PFSK-1 (cell line): ENCODE results near the gene LAMC1.

Experiments
- FOXP2 ChIP-seq: optimal IDR thresholded peaks from 2 replicates; pipeline ENCODE3; 2011; ENCODE audit warnings: borderline replicate concordance, control low read depth, inconsistent platforms; ENCODE audit not compliant: insufficient read depth; ENCODE audit errors: extremely low read length, extremely low read depth
- POLR2AphosphoS5 ChIP-seq: IDR thresholded peaks from 2 replicates; pipeline ENCODE4 v1.6.1; 2012; ENCODE audit warnings: low read depth, mild to moderate bottlenecking, control low read depth, low read length, moderate library complexity
- REST ChIP-seq, 2 experiments: IDR thresholded peaks; 2 replicates each; pipeline versions ENCODE4 v1.6.1 to v1.8.0; 2011 to 2012; ENCODE audit warnings: low read depth in 2 of 2, low read length in 2 of 2, control low read depth in 1 of 2, inconsistent platforms in 1 of 2, mild to moderate bottlenecking in 1 of 2, moderate library complexity in 1 of 2; ENCODE audit not compliant: insufficient read depth in 1 of 2
- SIN3A ChIP-seq: IDR thresholded peaks from 2 replicates; pipeline ENCODE4 v1.6.1; 2012; ENCODE audit warnings: mild to moderate bottlenecking, low read length, moderate library complexity, borderline replicate concordance; ENCODE audit not compliant: insufficient read depth
- TAF1 ChIP-seq: IDR thresholded peaks from 2 replicates; pipeline ENCODE4 v1.6.1; 2012; ENCODE audit warnings: low read length, control low read depth, borderline replicate concordance; ENCODE audit not compliant: insufficient read depth

LAMC1 gene

GRCh38 chr1:183039985-183040447 lies 16.8 kb downstream of the LAMC1 start:
- TF ChIP-seq POLR2AphosphoS5 = no peak
- TF ChIP-seq SIN3A = no peak
- TF ChIP-seq REST (IDR thresholded peaks at IDR 0.05; ENCODE audit: insufficient read depth in 1 of 2, low read depth in 2 of 2, low read length in 2 of 2) = no peak
- TF ChIP-seq FOXP2 = no peak
- no peak for TF ChIP-seq TAF1

GRCh38 chr1:183040547-183040971 lies 17.3 kb downstream of the LAMC1 start:
- TF ChIP-seq SIN3A (no peak), TAF1 (no peak), REST (IDR thresholded peaks at IDR 0.05; ENCODE audit: insufficient read depth in 1 of 2, low read depth in 2 of 2, low read length in 2 of 2) (no peak), FOXP2 (no peak), POLR2AphosphoS5 (no peak)

GRCh38 chr1:183043254-183043653 lies 20.0 kb downstream of the LAMC1 start:
- no peak for TF ChIP-seq POLR2AphosphoS5
- TF ChIP-seq REST (IDR thresholded peaks at IDR 0.05; ENCODE audit: insufficient read depth in 1 of 2, low read depth in 2 of 2, low read length in 2 of 2) = no peak
- TF ChIP-seq SIN3A = no peak
- TF ChIP-seq FOXP2 = no peak
- TF ChIP-seq TAF1 = no peak

GRCh38 chr1:183043872-183044854 lies 20.9 kb downstream of the LAMC1 start:
- TF ChIP-seq FOXP2 (no peak), REST (IDR thresholded peaks at IDR 0.05; ENCODE audit: insufficient read depth in 1 of 2, low read depth in 2 of 2, low read length in 2 of 2) (no peak), SIN3A (no peak), POLR2AphosphoS5 (no peak), TAF1 (no peak)
